RKO (cell line): ENCODE results near the gene STRBP.
"Not testable (repeated sequence)": the region's sequence is repeated elsewhere in the genome, so short reads cannot be mapped to it uniquely, and the experiment has no call there.

ENCODE experiments used
- DNase-seq: peaks from one replicate; pipeline ENCODE4 v3.0.0-alpha.2; 2016; ENCODE audit warnings: low spot score

STRBP gene

DNA sequence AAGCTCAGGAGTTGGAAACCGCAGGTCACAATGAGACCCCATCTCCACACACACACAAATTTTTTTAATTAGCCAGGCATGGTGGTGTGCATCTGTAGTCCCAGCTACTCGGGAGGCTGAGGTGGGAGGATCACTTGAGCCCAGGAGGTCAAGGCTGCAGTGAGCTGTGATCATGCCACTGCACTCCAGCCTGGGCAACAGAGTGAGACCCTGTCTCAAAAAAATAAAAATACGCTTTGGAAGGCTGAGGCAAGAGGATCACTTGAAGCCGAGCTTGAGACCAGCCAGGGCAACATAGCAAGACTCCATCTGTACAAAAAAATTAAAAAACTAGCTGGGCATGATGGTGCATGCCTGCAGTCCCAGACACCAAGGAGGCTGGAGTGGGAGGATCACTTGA lies 19.2 kb downstream of the STRBP start:
- DNase-seq: not testable (repeated sequence)

GRCh38 chr9:123248630-123249029 lies 19.8 kb downstream of the STRBP start:
- no peak for DNase-seq

DNA sequence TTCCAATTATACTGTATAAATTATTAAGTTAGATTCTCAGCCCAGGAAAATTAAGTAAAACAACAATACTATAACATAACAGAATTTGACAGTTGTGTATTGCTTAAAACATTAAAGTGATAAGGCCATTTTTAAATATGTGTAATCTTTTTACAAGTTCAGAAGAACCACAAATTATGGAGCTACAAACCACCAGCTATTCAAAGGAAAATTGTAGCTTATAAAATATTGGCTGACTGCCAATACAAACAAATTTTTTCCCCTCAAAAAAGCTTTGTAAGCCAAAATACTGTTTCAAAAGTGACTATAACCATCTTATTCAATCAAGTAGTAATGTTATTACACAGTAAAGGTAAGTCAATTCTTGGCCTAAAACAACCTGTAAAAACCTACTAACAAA lies 21.9 kb downstream of the STRBP start:
- no peak for DNase-seq

- no peak for DNase-seq
These were observed 28.7 kb downstream of the STRBP start for GRCh38 chr9:123239726-123240125.

- peak; percentile 16 for DNase-seq
These were observed 30.0 kb downstream of the STRBP start for GRCh38 chr9:123238365-123238764.

DNA sequence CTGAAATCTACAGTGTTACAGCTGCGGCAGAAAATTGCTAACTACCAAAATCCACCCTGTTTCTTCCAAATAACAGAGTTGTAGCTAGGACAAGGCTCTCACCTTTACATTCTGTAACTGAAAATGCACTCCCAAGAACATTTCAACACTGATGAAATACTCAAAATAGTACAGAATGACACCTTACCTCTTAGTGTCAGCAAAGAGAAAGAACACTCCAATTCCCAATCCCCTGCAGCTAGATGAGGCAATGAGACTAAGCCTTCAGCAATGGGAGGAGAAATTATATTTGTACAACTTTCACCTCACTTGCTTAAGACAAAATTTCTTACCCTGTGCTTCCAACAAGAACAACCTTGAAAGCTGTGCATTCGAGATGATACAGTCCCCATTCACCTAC lies 31.2 kb downstream of the STRBP start:
- no peak for DNase-seq

- no peak for DNase-seq
These were observed 32.9 kb downstream of the STRBP start for GRCh38 chr9:123235448-123235847.

GRCh38 chr9:123234853-123235252 lies 33.5 kb downstream of the STRBP start:
- DNase-seq: no peak

DNA sequence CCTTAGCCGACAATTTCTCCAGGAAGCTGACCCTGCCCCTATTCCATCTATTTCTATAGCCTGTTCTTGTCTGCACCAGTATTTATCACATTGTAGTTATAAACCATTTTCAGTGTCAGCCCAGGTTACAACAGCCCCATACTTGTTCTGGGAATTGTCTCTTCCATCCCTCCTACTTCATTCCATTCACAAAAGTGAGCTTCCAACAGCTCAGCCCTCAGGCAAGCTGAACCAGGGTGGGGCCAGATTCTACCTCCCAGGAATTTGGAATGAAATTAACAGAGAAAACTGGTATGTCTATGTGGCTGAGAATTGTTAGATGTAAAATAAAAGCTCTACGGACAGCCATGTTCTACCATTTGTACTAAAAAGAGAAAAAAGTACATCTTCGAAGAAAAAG lies 36.1 kb downstream of the STRBP start:
- no peak for DNase-seq

GRCh38 chr9:123231421-123231820 lies 37.0 kb downstream of the STRBP start:
- DNase-seq: no peak

- DNase-seq: no peak
These were observed 39.4 kb downstream of the STRBP start for GRCh38 chr9:123228967-123229366.

DNA sequence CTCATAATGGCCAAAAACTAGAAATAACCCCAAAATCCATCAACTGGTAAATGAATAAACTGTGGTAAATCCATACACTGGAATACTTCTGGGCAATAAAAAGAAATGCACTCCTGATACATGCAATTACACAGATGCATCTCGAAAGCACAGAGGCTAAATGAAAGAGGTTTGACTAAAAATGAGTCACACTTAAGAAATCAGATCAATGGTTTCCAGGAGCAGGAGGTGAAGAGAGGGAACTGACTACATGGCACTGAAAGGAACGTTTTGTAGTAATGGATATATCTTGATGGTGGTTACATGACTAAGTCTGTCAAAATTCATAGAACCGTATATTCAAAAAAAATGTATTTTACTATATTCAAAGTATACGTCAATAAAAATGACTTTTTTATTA lies 42.4 kb downstream of the STRBP start:
- no peak for DNase-seq

DNA sequence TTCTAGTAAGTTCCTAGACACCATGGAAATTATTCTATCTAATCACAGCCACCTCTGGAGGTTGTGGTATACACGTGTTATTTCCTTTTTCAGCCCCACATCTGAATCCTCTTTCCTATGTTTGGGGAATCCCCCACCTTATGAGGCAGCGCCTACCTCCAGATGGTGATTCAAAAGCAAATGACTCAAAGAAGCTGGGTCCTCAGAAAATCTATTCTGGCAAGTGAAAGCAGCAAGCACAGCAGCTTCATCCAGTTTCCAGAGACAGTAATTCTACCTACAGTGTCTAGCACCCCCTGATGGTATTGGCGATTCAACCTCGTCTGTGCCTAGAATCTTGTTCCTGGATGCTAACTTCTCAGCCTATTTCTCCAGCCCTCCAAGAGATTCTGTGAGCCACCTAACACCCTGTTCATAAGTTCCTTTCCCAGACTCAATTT lies 43.0 kb downstream of the STRBP start:
- DNase-seq: peak; percentile 62

DNA sequence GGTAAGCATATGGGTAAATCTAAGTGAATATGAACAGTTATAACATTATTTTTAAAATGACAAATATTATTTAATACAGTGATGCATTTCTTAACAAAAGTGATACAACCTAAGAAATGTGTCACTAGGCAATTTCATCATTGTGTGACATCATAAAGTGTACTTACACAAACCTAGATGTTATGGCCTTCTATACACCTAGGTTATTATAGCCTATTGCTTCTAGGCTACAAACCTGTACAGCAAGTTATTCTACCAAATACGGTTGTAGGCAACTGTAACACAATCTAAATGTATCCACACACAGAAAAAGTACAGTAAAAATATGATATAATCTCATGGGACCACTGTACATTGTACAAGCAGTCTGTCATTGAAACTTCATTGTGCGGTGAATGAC lies 48.3 kb downstream of the STRBP start:
- no peak for DNase-seq

- no peak for DNase-seq
These were observed 49.6 kb downstream of the STRBP start for GRCh38 chr9:123218831-123219230.

GRCh38 chr9:123217128-123217654 lies 51.2 kb downstream of the STRBP start:
- no peak for DNase-seq

GRCh38 chr9:123216251-123216797 lies 52.1 kb downstream of the STRBP start:
- DNase-seq: no peak

DNA sequence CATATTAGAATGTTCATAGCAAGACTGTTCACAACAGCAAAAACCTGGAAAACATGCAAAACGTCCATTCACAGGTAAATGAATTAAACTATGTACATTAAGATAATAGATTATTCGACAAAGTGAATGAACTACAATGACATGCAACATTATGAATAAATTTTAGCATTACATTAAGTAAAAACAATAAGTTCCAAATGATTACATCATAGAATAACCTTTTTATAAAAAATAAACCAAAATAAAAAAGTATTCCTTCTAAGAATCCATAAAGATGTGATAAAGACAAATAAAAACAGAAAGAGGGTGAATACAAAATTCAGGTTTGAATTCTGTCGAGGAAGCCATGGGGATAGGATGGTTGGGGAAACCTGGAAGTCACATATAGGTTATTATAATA lies 57.3 kb downstream of the STRBP start:
- no peak for DNase-seq

DNA sequence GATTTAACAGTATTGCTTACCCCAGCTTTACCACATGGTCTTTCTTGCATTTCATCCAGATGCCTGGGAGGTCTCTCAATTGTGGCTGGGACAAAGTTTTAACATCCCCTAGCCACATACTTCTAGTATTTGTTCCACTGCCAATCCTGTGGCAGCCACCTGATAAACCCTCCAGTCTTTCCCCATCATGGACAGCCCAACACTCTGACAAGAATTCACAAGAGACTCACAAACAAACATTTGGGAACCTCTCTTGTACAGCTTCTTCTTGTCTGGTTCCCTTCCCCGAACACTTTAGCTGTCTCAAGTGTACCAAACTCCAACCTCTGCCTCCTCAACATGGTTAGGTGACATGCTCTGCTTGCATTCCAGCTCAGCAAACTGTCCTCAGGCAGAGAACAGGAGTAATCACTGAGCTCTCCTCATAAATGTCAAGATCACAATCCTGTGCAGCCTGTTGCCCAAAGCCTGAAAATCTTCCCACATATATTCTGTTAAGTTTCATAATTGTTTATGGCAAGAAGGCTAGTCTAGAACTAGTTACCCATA lies 59.7 kb downstream of the STRBP start:
- DNase-seq: no peak

- no peak for DNase-seq
These were observed 62.3 kb downstream of the STRBP start for GRCh38 chr9:123206065-123206464.

GRCh38 chr9:123201083-123201482 lies 67.3 kb downstream of the STRBP start:
- no peak for DNase-seq

GRCh38 chr9:123200469-123200868 lies 67.9 kb downstream of the STRBP start:
- not testable (repeated sequence) for DNase-seq

DNA sequence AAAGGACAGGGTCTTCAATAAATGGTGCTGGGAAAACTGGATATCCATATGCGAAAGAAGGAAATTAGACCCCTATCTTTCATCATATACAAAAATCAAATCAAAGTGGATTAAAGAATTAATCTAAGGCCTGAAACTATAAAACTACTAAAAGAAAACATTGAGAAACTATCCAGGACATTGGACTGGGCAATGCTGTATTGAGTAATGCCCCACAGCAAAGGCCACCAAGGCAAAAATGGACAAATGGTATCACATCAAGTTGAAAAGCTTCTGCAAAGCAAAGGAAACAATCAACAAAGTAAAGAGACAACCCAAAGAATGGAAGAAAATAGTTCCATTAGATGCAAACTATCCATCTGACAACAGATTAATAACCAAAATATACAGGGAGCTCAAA lies 72.3 kb downstream of the STRBP start:
- no peak for DNase-seq

DNA sequence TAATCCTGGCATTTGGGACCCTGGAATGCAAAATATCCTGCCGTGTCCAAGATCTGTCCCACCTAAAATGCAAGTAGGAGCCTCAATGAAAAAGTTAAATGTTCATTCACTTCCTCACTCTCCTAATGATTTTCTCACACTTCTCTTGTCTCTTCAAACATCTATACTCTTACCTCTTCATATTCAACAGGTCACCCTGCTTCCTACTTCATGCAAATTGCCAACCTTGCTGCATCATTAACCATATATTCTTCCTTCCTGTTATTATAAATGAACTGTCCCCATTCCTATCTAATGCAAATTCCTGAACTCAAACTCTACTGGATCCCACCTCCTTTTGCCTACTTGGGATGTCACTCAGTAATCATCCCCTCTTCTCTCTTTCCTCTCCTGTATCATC lies 74.4 kb downstream of the STRBP start:
- DNase-seq: no peak
